PC-3 (cell line): ENCODE data around the gene SUGCT. TPM values are rescaled to one million over a fixed set of nuclear protein-coding genes. Genes with fewer than 3 reads are reported as not detected.

Experiments used
- ATAC-seq: fragments of 200-7000 bp; cut with Tn5 transposase; 2 replicates; pipeline ENCODE4 v1.9.1; 2020; ENCODE audit warnings: mild to moderate bottlenecking, moderate library complexity
- BruUV-seq: library from RNA; stranded (reverse); fragments of 400-500 nt; replicated peaks from 2 replicates; lab custom pipeline; 2021; lab: Mats Ljungman, UMichigan
- CTCF ChIA-PET: fragments of 300-600 bp; sonication (Branson Sonifier 250); formaldehyde crosslinking; loops from one replicate; lab custom pipeline; 2022; ENCODE audit warnings: antibody characterized with exemption; lab: Charles Lee
- POLR2A ChIA-PET: fragments of 300-600 bp; sonication (Branson Sonifier 250); formaldehyde crosslinking; loops from one replicate; lab custom pipeline; 2022; ENCODE audit warnings: antibody characterized with exemption; ENCODE audit not compliant: unreplicated experiment; lab: Charles Lee
- DNase-seq: peaks from one replicate; pipeline ENCODE4 v3.0.0-alpha.2; 2015
- H2AFZ ChIP-seq: fragments of 300-600 bp; sonication (generic); 2 replicates; pipeline ENCODE4 v1.6.0; 2016; ENCODE audit warnings: antibody characterized with exemption, low read length
- H3F3A ChIP-seq: fragments of 300-600 bp; sonication (generic); one replicate; pipeline ENCODE4 v1.6.0; 2017; ENCODE audit warnings: antibody characterized with exemption, low read length, control low read depth, mild to moderate bottlenecking; ENCODE audit not compliant: unreplicated experiment
- H3K27ac ChIP-seq: fragments of 300-600 bp; sonication (generic); 2 replicates; pipeline ENCODE4 v1.5.1; 2016; ENCODE audit warnings: mild to moderate bottlenecking, low read length
- H3K27me3 ChIP-seq: fragments of 300-600 bp; sonication (generic); 2 replicates; pipeline ENCODE4 v1.6.1; 2016; ENCODE audit warnings: low read length, mixed read lengths
- H3K36me3 ChIP-seq: fragments of 300-600 bp; sonication (generic); 2 replicates; pipeline ENCODE4 v1.6.1; 2016; ENCODE audit warnings: low read depth, mixed run types, low read length, mixed read lengths
- H3K4me1 ChIP-seq: fragments of 300-600 bp; sonication (generic); 2 replicates; pipeline ENCODE4 v1.5.1; 2016; ENCODE audit warnings: low read length; ENCODE audit not compliant: insufficient read depth
- H3K4me2 ChIP-seq: fragments of 300-600 bp; sonication (generic); 2 replicates; pipeline ENCODE4 v1.6.0; 2016; ENCODE audit warnings: low read length
- H3K4me3 ChIP-seq: fragments of 300-600 bp; sonication (generic); 2 replicates; pipeline ENCODE4 v1.5.1; 2016; ENCODE audit warnings: mild to moderate bottlenecking, low read length, mixed read lengths
- H3K79me2 ChIP-seq: fragments of 300-600 bp; sonication (generic); 2 replicates; pipeline ENCODE4 v1.6.1; 2017; ENCODE audit warnings: low read length, mixed read lengths
- H3K9ac ChIP-seq: fragments of 300-600 bp; sonication (generic); 2 replicates; pipeline ENCODE4 v1.6.0; 2016; ENCODE audit warnings: mild to moderate bottlenecking, low read length
- H3K9me2 ChIP-seq: fragments of 300-600 bp; sonication (generic); replicated peaks from 2 replicates; pipeline ENCODE4 v1.6.1; 2016; ENCODE audit warnings: mixed run types, low read length, mixed read lengths
- H3K9me3 ChIP-seq: fragments of 300-600 bp; sonication (generic); 2 replicates; pipeline ENCODE4 v1.6.1; 2016; ENCODE audit warnings: low read length, mixed read lengths
- H4K20me1 ChIP-seq: fragments of 300-600 bp; sonication (generic); 2 replicates; pipeline ENCODE4 v1.6.1; 2016; ENCODE audit warnings: low read length, mixed read lengths
- CTCF ChIP-seq: fragments of 300-600 bp; sonication (generic); conservative IDR thresholded peaks from 2 replicates; pipeline ENCODE4 v1.5.1; 2017; ENCODE audit warnings: antibody characterized with exemption, low read depth, mild to moderate bottlenecking, low read length
- EZH2 ChIP-seq: fragments of 300-600 bp; sonication (generic); IDR thresholded peaks from one replicate; pipeline ENCODE4 v1.6.1; 2017; ENCODE audit warnings: antibody characterized with exemption, mild to moderate bottlenecking, low read length; ENCODE audit not compliant: unreplicated experiment
- EZH2phosphoT487 ChIP-seq: fragments of 300-600 bp; sonication (generic); IDR thresholded peaks from 2 replicates; pipeline ENCODE4 v1.6.1; 2018; ENCODE audit warnings: mild to moderate bottlenecking, antibody characterized with exemption, low read length, borderline replicate concordance
- intact Hi-C: fragments of 100-400 bp; cut with micrococcal nuclease; formaldehyde crosslinking; loops from 2 replicates; pipeline ENCODE4 v1.9.0; 2023
- total RNA-seq: library from RNA; depleted of rRNA; stranded (reverse); fragments of >200 nt; gene quantifications from 2 replicates; pipeline ENCODE4 v1.2.3, GENCODE V29; 2014; rRNA removed

The SUGCT gene
- total RNA-seq, 1 experiment from 2014 or later = 2.9 TPM

DNA sequence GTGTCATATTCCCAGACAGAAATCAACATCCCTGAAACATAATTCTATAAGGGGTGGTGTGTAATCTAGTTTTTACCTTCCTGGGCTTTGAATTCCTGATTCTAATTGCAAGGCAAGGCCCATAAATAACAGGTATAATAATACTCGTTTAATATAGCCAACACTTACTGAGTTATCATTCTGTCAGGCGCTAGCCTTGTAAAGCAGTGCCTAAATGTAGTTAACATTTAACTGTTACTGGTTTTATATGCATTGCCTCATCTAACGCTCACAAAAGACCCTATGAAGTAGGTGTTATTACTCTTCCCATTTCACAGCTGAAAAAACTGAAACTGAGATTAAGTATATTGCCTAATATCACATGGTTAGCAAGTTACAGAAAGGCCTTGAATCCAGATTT is 772.5 kb downstream of the SUGCT start:
- TF ChIP-seq EZH2 = no peak
- no peak for TF ChIP-seq EZH2phosphoT487
- no peak for TF ChIP-seq CTCF
- DNase-seq (no peak), ATAC-seq (no peak)
- Histone ChIP-seq H3K4me3 (no peak overlapping the region), H3K27me3 (no peaks in the 10 kb centered on the region), H3K79me2 (no peaks in the 10 kb centered on the region), H3K9me3 (no peaks in the 10 kb centered on the region), H3K4me1 (no peaks in the 10 kb centered on the region), H3K27ac (no peak overlapping the region), H4K20me1 (no peaks in the 10 kb centered on the region), H3K4me2 (no peak overlapping the region), H3F3A (no peaks in the 10 kb centered on the region), H3K36me3 (no peaks in the 10 kb centered on the region), H3K9me2 (no peaks in the 10 kb centered on the region), H2AFZ (no peak overlapping the region), H3K9ac (no peak overlapping the region)
- CTCF ChIA-PET = no interaction called here
- no TSS peak for BruUV-seq
- intact Hi-C loops = no loop called here
- POLR2A ChIA-PET = no interaction called here

GRCh38 chr7:40909346-40909980 is 774.7 kb downstream of the SUGCT start:
- H3K36me3 ChIP-seq = no peaks in the 10 kb centered on the region
- no peak overlapping the region for H3K27ac ChIP-seq
- H3K27me3 ChIP-seq = no peaks in the 10 kb centered on the region
- no peak for DNase-seq
- no peaks in the 10 kb centered on the region for H3K4me1 ChIP-seq
- CTCF ChIA-PET = no interaction called here
- intact Hi-C loops = no loop called here
- no peak for TF ChIP-seq EZH2
- TF ChIP-seq CTCF = no peak
- TF ChIP-seq EZH2phosphoT487 = no peak
- no peak overlapping the region for H2AFZ ChIP-seq
- no peak for ATAC-seq
- no peak overlapping the region for H3K4me2 ChIP-seq
- no peaks in the 10 kb centered on the region for H3K9me3 ChIP-seq
- POLR2A ChIA-PET = no interaction called here
- no peaks in the 10 kb centered on the region for H3K79me2 ChIP-seq
- H3K4me3 ChIP-seq = no peak overlapping the region
- BruUV-seq = no TSS peak
- no peaks in the 10 kb centered on the region for H4K20me1 ChIP-seq
- H3K9ac ChIP-seq = no peak overlapping the region
- H3K9me2 ChIP-seq = no peaks in the 10 kb centered on the region
- no peaks in the 10 kb centered on the region for H3F3A ChIP-seq

Other genes starting within 250 kb of the SUGCT start
- gene CDK13, start 184.7 kb upstream of the SUGCT start, total RNA-seq = 34.9 and 37.1 TPM in 2 replicates
- gene MPLKIP, start 383 bp upstream of the SUGCT start, total RNA-seq = 32.2 and 48.7 TPM in 2 replicates